A549 (cell line): ENCODE data around the gene MLLT10. TPM values are rescaled to one million over a fixed set of nuclear protein-coding genes. Genes with fewer than 3 reads are reported as not detected.

Experiments used
- ATAC-seq, 2 experiments: fragments of 200-7000 bp in 1 of 2; fragments of >200 bp in 1 of 2; cut with Nextera tagmentation in 1 of 2; cut with Tn5 transposase in 1 of 2; 3 replicates each; pipeline versions ENCODE4 v1.8.0 to v1.9.1; 2018 to 2020; ENCODE audit warnings: mild to moderate bottlenecking in 1 of 2, moderate library complexity in 1 of 2
- CTCF ChIA-PET: fragments of 300-600 bp; sonication (Branson Sonifier 250); formaldehyde crosslinking; extraction: SDS; loops from one replicate; lab custom pipeline; 2021; ENCODE audit warnings: antibody characterized with exemption, inconsistent platforms; lab: Yijun Ruan, JAX
- POLR2A ChIA-PET: fragments of 350-600 bp; formaldehyde crosslinking; extraction: SDS; loops from one replicate; lab custom pipeline; 2021; ENCODE audit warnings: antibody characterized with exemption, inconsistent platforms; lab: Yijun Ruan, JAX
- DNase-seq, 2 experiments: peaks; one replicate each; pipeline versions ENCODE4 v3.0.0 to v3.0.0-alpha.2; 2011 to 2016; ENCODE audit warnings: low read depth in 1 of 2, low spot score in 1 of 2
- FAIRE-seq: peaks from 2 replicates; lab custom pipeline; 2011; peaks lifted over from hg19 to GRCh38; lab: Jason Lieb, UNC
- H3K27ac ChIP-seq, 2 experiments: fragments of >200 bp; sonication (Bioruptor Twin); formaldehyde crosslinking; 3 replicates each; pipeline ENCODE4 v1.5.1; 2016 to 2017
- H3K4me1 ChIP-seq: fragments of >200 bp; sonication (Bioruptor Twin); formaldehyde crosslinking; 3 replicates; pipeline ENCODE4 v1.6.1; 2016
- H3K4me2 ChIP-seq: fragments of >200 bp; sonication (Bioruptor Twin); formaldehyde crosslinking; 3 replicates; pipeline ENCODE4 v1.6.1; 2016
- H3K4me3 ChIP-seq: fragments of >200 bp; sonication (Bioruptor Twin); formaldehyde crosslinking; 3 replicates; pipeline ENCODE4 v1.5.1; 2016
- H3K9me3 ChIP-seq: fragments of >200 bp; sonication (Bioruptor Twin); formaldehyde crosslinking; 3 replicates; pipeline ENCODE4 v1.6.1; 2016
- CEBPB ChIP-seq, 2 experiments: fragments of >200 bp in 1 of 2; sonication (Bioruptor Twin) in 1 of 2; formaldehyde crosslinking in 1 of 2; IDR thresholded peaks; 2 replicates each; pipeline ENCODE4 v1.6.1; 2012 to 2016
- CTCF ChIP-seq: fragments of >200 bp; sonication (Bioruptor Twin); formaldehyde crosslinking; IDR thresholded peaks from 3 replicates; pipeline ENCODE4 v1.5.1; 2016
- ESRRA ChIP-seq: fragments of 150-350 bp; IDR thresholded peaks from 2 replicates; pipeline ENCODE4 v1.6.1; 2014; ENCODE audit warnings: mild to moderate bottlenecking, low read length, borderline replicate concordance
- HEYL ChIP-seq: fragments of 250-450 bp; sonication (Bioruptor Pico); IDR thresholded peaks from 2 replicates; pipeline ENCODE4 v1.8.0; 2021; ENCODE audit warnings: mild to moderate bottlenecking, moderate library complexity
- HMGXB4 ChIP-seq: fragments of 250-450 bp; sonication (Bioruptor Pico); IDR thresholded peaks from 2 replicates; pipeline ENCODE4 v1.5.0; 2021; ENCODE audit warnings: mild to moderate bottlenecking, moderate library complexity, borderline replicate concordance
- JUN ChIP-seq, 2 experiments: fragments of >200 bp; sonication (Bioruptor Twin); formaldehyde crosslinking; IDR thresholded peaks; 2 replicates in 1 of 2; 3 replicates in 1 of 2; pipeline ENCODE4 v1.6.1; 2016 to 2017
- MAX ChIP-seq: IDR thresholded peaks from 2 replicates; pipeline ENCODE4 v1.6.1; 2012
- MAZ ChIP-seq: fragments of 150-350 bp; IDR thresholded peaks from 2 replicates; pipeline ENCODE4 v1.6.1; 2014; ENCODE audit warnings: antibody characterized with exemption, low read depth, low read length, borderline replicate concordance
- MYC ChIP-seq: IDR thresholded peaks from 2 replicates; pipeline ENCODE4 v1.6.1; 2012; ENCODE audit warnings: mild to moderate bottlenecking, inconsistent platforms, low read length, improper control_type of control experiment, borderline replicate concordance
- NFE2L2 ChIP-seq: fragments of 150-350 bp; conservative IDR thresholded peaks from 2 replicates; pipeline ENCODE4 v1.6.1; 2014; ENCODE audit warnings: low read length
- NR3C1 ChIP-seq: fragments of >200 bp; sonication (Bioruptor Twin); formaldehyde crosslinking; IDR thresholded peaks from 3 replicates; pipeline ENCODE4 v1.6.1; 2017
- PBX3 ChIP-seq: IDR thresholded peaks from 2 replicates; pipeline ENCODE4 v1.6.1; 2012
- RAD21 ChIP-seq, 2 experiments: fragments of >200 bp in 1 of 2; sonication (Bioruptor Twin) in 1 of 2; formaldehyde crosslinking in 1 of 2; IDR thresholded peaks in 1 of 2; conservative IDR thresholded peaks in 1 of 2; 2 replicates in 1 of 2; 3 replicates in 1 of 2; pipeline ENCODE4 v1.6.1; 2012 to 2018; ENCODE audit warnings: inconsistent platforms in 1 of 2
- RFX5 ChIP-seq: fragments of 450-650 bp; IDR thresholded peaks from 2 replicates; pipeline ENCODE4 v1.7.1; 2014; ENCODE audit warnings: antibody characterized with exemption, mild to moderate bottlenecking, moderate library complexity
- SMC3 ChIP-seq: fragments of >200 bp; sonication (Bioruptor Twin); formaldehyde crosslinking; IDR thresholded peaks from 3 replicates; pipeline ENCODE4 v1.6.1; 2018; ENCODE audit warnings: inconsistent platforms
- TFCP2L1 ChIP-seq: fragments of 250-450 bp; sonication (Bioruptor Pico); IDR thresholded peaks from 2 replicates; pipeline ENCODE4 v1.5.0; 2021; ENCODE audit warnings: mild to moderate bottlenecking
- WGBS: methylation state at CpG from one replicate; pipeline ENCODE4 v1.1.6; 2017; ENCODE audit errors: missing lambda C conversion rate; 5-methylcytosine and 5-hydroxymethylcytosine counted together
- polyA plus RNA-seq, 4 experiments: library from polyadenylated mRNA; depleted of rRNA in 3 of 4; stranded (reverse); fragments of >200 nt; fragmentation: RNase III in 1 of 4; extraction: RNeasy Plus Mini Kit Qiagen cat#74134 plus additional on column Dnase treatment in 1 of 4; gene quantifications; 2 replicates in 3 of 4; 3 replicates in 1 of 4; pipeline ENCODE4 v1.2.3, GENCODE V29; 2011 to 2017
- TF ChIP-seq, protein P1 (sequence below): fragments of 450-650 bp; IDR thresholded peaks from 2 replicates; pipeline ENCODE4 v1.6.1; 2014; ENCODE audit warnings: antibody characterized with exemption
- TF ChIP-seq, protein P2 (sequence below): fragments of 250-450 bp; sonication (Bioruptor Pico); IDR thresholded peaks from 2 replicates; pipeline ENCODE4 v1.5.0; 2020; ENCODE audit warnings: low read depth, mild to moderate bottlenecking, moderate library complexity

MLLT10 gene
- polyA plus RNA-seq, 2 of the 4 experiments (the other 2 are of a cell fraction), result 41.7 to 54.1 TPM

- TF ChIP-seq PBX3, result no peak
- no peak for TF ChIP-seq HEYL (CRISPR knock-in tag)
- TF ChIP-seq MAZ, result no peak
Measured at GRCh38 chr10:21749788-21750187, 215.8 kb downstream of the MLLT10 start (continued).

DNA sequence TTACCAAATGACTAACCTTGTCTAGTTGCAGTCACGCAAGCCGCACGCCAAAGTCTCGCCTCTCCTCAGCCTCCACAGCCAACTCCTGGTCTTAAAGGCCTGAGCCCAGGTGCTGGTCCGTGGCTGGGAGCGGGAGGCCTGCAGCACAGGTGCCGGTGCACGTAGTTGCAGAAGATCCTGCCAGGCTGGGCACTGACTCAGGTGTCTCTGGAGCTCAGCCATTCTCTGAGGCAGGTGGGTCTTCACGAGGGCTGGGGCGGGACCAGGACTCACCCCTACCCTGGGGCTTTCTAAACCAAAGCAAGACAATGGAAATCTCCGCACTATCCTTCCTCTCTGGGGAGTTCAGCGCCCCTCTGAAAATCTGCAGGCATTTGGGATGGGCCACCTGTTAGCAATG is 216.4 kb downstream of the MLLT10 start:
- Histone ChIP-seq H3K9me3 (no peaks in the 10 kb centered on the region), H3K27ac (no peak overlapping the region), H3K4me1 (no peaks in the 10 kb centered on the region), H3K4me2 (no peak overlapping the region), H3K4me3 (no peak overlapping the region)
- WGBS, result 91% methylated on average over 12 of the region's 12 CpGs
- CTCF ChIA-PET, result no interaction called here
- POLR2A ChIA-PET, result no interaction called here
- ATAC-seq (no peak), DNase-seq (no peak), FAIRE-seq (no peak)
- no peak for TF ChIP-seq RAD21 (conservative IDR thresholded peaks at IDR 0.05 in 1 of 2, IDR thresholded peaks at IDR 0.05 in 1 of 2)
- no peak for TF ChIP-seq CTCF
- TF ChIP-seq NFE2L2, result no peak
- TF ChIP-seq JUN (IDR thresholded peaks at IDR 0.05), result no peak
- TF ChIP-seq SMC3, result no peak
- TF ChIP-seq TFCP2L1, result no peak
- no peak for TF ChIP-seq MAX
- no peak for TF ChIP-seq CEBPB (IDR thresholded peaks at IDR 0.05)
- TF ChIP-seq ESRRA, result no peak
- no peak for TF ChIP-seq MAZ
- TF ChIP-seq, protein P1, sequence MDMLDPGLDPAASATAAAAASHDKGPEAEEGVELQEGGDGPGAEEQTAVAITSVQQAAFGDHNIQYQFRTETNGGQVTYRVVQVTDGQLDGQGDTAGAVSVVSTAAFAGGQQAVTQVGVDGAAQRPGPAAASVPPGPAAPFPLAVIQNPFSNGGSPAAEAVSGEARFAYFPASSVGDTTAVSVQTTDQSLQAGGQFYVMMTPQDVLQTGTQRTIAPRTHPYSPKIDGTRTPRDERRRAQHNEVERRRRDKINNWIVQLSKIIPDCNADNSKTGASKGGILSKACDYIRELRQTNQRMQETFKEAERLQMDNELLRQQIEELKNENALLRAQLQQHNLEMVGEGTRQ, result no peak
- TF ChIP-seq, protein P2, sequence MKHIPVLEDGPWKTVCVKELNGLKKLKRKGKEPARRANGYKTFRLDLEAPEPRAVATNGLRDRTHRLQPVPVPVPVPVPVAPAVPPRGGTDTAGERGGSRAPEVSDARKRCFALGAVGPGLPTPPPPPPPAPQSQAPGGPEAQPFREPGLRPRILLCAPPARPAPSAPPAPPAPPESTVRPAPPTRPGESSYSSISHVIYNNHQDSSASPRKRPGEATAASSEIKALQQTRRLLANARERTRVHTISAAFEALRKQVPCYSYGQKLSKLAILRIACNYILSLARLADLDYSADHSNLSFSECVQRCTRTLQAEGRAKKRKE (CRISPR knock-in tag), result no peak
- no peak for TF ChIP-seq MYC
- no peak for TF ChIP-seq NR3C1
- TF ChIP-seq HMGXB4 (CRISPR knock-in tag), result no peak
- TF ChIP-seq RFX5, result no peak
